ENCODE results near the gene CYP4F11.

GRCh38 chr19:15919243-15919642, 15.1 kb downstream of the CYP4F11 start:
- TF ChIP-seq CTCF (IDR thresholded peaks at IDR 0.05), result no peak
- no peak for TF ChIP-seq POLR2A (IDR thresholded peaks at IDR 0.05)

Measured in lower leg skin (tissue), 3 donors.